Trophoblast cell (in vitro differentiated cells and primary cell): Measurements from ENCODE around the gene ANKRD55.
"Not testable (repeated sequence)": the region's sequence is repeated elsewhere in the genome, so short reads cannot be mapped to it uniquely, and the experiment has no call there.

Source experiments
- DNase-seq, 2 donors: peaks; one replicate each; pipeline ENCODE4 v3.0.0-alpha.2; 2016
- H2AFZ ChIP-seq: 2 replicates; pipeline ENCODE4 v1.6.1; 2013; ENCODE audit warnings: low read length, moderate library complexity, mild to moderate bottlenecking; ENCODE audit not compliant: insufficient read depth, poor library complexity
- H2AK5ac ChIP-seq: 2 replicates; pipeline ENCODE4 v1.6.1; 2013; ENCODE audit warnings: mild to moderate bottlenecking, low read length
- H2BK120ac ChIP-seq: 2 replicates; pipeline ENCODE4 v1.6.1; 2013; ENCODE audit warnings: low read length, mild to moderate bottlenecking, moderate library complexity; ENCODE audit not compliant: insufficient read depth, poor library complexity
- H2BK12ac ChIP-seq: 2 replicates; pipeline ENCODE4 v1.6.1; 2013; ENCODE audit warnings: mild to moderate bottlenecking, low read length, moderate library complexity
- H2BK5ac ChIP-seq: 2 replicates; pipeline ENCODE4 v1.6.1; 2013; ENCODE audit warnings: low read length, low read depth, moderate library complexity, mild to moderate bottlenecking; ENCODE audit not compliant: poor library complexity
- H3K14ac ChIP-seq: 2 replicates; pipeline ENCODE4 v1.6.1; 2013; ENCODE audit warnings: mild to moderate bottlenecking, low read length
- H3K18ac ChIP-seq: 2 replicates; pipeline ENCODE4 v1.6.1; 2013; ENCODE audit warnings: mild to moderate bottlenecking, low read length
- H3K23ac ChIP-seq: 2 replicates; pipeline ENCODE4 v1.6.1; 2013; ENCODE audit warnings: low read length
- H3K27ac ChIP-seq: 2 replicates; pipeline ENCODE4 v1.5.1; 2013; ENCODE audit warnings: low read depth, mild to moderate bottlenecking, inconsistent platforms, low read length, moderate library complexity
- H3K27me3 ChIP-seq: 2 replicates; pipeline ENCODE4 v1.6.1; 2013; ENCODE audit warnings: inconsistent platforms, mild to moderate bottlenecking, low read length, moderate library complexity; ENCODE audit not compliant: insufficient read depth
- H3K36me3 ChIP-seq, 2 experiments: 1 replicate in 1 of 2; 2 replicates in 1 of 2; pipeline ENCODE4 v1.6.1; 2013; ENCODE audit warnings: low read length in 2 of 2, mild to moderate bottlenecking in 2 of 2, moderate library complexity in 1 of 2; ENCODE audit not compliant: insufficient read depth in 2 of 2, control insufficient read depth in 1 of 2
- H3K4ac ChIP-seq: 2 replicates; pipeline ENCODE4 v1.6.1; 2013; ENCODE audit warnings: low read depth, mild to moderate bottlenecking, low read length, moderate library complexity
- H3K4me1 ChIP-seq, 2 experiments: 1 replicate in 1 of 2; 2 replicates in 1 of 2; pipeline ENCODE4 v1.6.1; 2013; ENCODE audit warnings: low read length in 2 of 2, mild to moderate bottlenecking in 2 of 2, moderate library complexity in 1 of 2; ENCODE audit not compliant: insufficient read depth in 2 of 2, control insufficient read depth in 1 of 2
- H3K4me2 ChIP-seq: 2 replicates; pipeline ENCODE4 v1.6.1; 2013; ENCODE audit warnings: inconsistent platforms, mild to moderate bottlenecking, low read length, moderate library complexity
- H3K4me3 ChIP-seq: 2 replicates; pipeline ENCODE4 v1.5.1; 2013; ENCODE audit warnings: mild to moderate bottlenecking, low read depth, low read length, inconsistent platforms
- H3K79me1 ChIP-seq: one replicate; pipeline ENCODE4 v1.6.1; 2013; ENCODE audit warnings: low read length
- H3K79me2 ChIP-seq: 2 replicates; pipeline ENCODE4 v1.6.1; 2013; ENCODE audit warnings: low read length, mild to moderate bottlenecking; ENCODE audit not compliant: control insufficient read depth, insufficient read depth, poor library complexity
- H3K9ac ChIP-seq: 2 replicates; pipeline ENCODE4 v1.6.1; 2013; ENCODE audit warnings: mild to moderate bottlenecking, low read length
- H3K9me3 ChIP-seq: 2 replicates; pipeline ENCODE4 v1.6.1; 2013; ENCODE audit warnings: low read depth, mild to moderate bottlenecking, control low read depth, inconsistent platforms, low read length; ENCODE audit not compliant: insufficient read depth
- H4K12ac ChIP-seq: 2 replicates; pipeline ENCODE4 v1.6.1; 2013; ENCODE audit warnings: low read depth, mild to moderate bottlenecking, low read length, moderate library complexity
- H4K8ac ChIP-seq: 2 replicates; pipeline ENCODE4 v1.6.1; 2013; ENCODE audit warnings: low read depth, mild to moderate bottlenecking, low read length, moderate library complexity
- H4K91ac ChIP-seq: one replicate; pipeline ENCODE4 v1.6.1; 2013; ENCODE audit warnings: low read depth, mild to moderate bottlenecking, low read length, moderate library complexity
- WGBS: extraction: QIAGEN DNeasy Blood & Tissue Kit; methylation state at CpG from one replicate; pipeline ENCODE4 v1.1.7; 2013; ENCODE audit warnings: missing lambda C conversion rate; ENCODE audit not compliant: insufficient read length, insufficient coverage; ENCODE audit errors: extremely low coverage; 5-methylcytosine and 5-hydroxymethylcytosine counted together

Gene ANKRD55

DNA sequence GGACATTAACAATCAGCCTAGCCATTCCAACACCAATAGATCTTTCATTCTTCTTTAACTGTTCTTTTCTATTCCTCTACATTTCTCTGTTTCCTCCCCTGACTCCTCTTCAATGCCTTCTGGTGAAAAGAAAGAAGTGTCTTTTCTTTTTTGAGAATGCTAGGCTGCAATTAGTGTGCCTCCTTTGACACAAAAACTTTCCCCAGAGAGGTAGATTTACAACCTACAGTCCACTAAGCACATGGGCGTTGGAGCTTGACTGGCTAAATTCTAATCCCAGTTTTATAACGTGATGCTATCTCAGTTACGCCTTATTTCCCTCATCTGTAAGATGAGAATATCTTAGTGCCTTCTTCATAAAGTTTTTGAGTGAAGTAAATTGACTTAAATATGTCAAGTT is 16.9 kb upstream of the ANKRD55 start:
- no peak overlapping the region for H4K8ac ChIP-seq
- H3K4me3 ChIP-seq: no peak overlapping the region
- H2BK5ac ChIP-seq: no peak overlapping the region
- no peak overlapping the region for H3K18ac ChIP-seq
- no CpG with 5 or more reads among the region's 3 CpGs for WGBS
- H2BK120ac ChIP-seq: no peak overlapping the region
- H3K36me3 ChIP-seq: no peaks in the 10 kb centered on the region
- no peak overlapping the region for H2AK5ac ChIP-seq
- no peak overlapping the region for H3K4me2 ChIP-seq
- H3K4me1 ChIP-seq: no peaks in the 10 kb centered on the region
- no peak overlapping the region for H3K9ac ChIP-seq
- H2AFZ ChIP-seq: no peak overlapping the region
- H3K79me2 ChIP-seq: no peaks in the 10 kb centered on the region
- no peak overlapping the region for H2BK12ac ChIP-seq
- no peak overlapping the region for H4K12ac ChIP-seq
- H3K23ac ChIP-seq: no peak overlapping the region
- no peak for DNase-seq
- peaks cover 3% of the 10 kb centered on the region for H3K9me3 ChIP-seq
- no peak overlapping the region for H4K91ac ChIP-seq
- no peak overlapping the region for H3K4ac ChIP-seq
- H3K14ac ChIP-seq: no peak overlapping the region
- no peak overlapping the region for H3K27ac ChIP-seq
- no peaks in the 10 kb centered on the region for H3K79me1 ChIP-seq
- no peaks in the 10 kb centered on the region for H3K27me3 ChIP-seq

DNA sequence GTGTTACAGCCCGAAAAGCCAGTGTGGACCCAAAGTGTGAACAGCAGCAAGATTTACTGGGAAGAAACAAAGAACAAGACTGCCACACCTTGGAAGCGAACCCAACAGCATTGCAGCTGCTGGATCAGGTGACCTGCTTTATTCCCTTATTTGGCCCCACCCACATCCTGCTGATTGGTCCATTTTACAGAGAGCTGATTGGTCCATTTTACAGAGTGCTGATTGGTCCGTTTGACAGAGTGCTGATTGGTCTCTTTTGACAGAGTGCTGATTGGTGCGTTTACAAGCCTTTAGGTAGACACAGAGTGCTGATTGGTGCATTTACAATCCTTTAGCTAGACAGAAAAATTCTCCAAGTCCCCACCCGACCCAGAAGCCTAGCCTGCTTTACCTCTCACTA is 16.0 kb upstream of the ANKRD55 start:
- H2BK120ac ChIP-seq, H3K4me2 ChIP-seq, H3K36me3 ChIP-seq, H4K91ac ChIP-seq, H2BK5ac ChIP-seq, H3K4me1 ChIP-seq, H3K18ac ChIP-seq, H2AK5ac ChIP-seq, H3K79me1 ChIP-seq, H3K9me3 ChIP-seq, H2AFZ ChIP-seq, H2BK12ac ChIP-seq, H3K27me3 ChIP-seq, H3K27ac ChIP-seq, H3K14ac ChIP-seq, H3K79me2 ChIP-seq, H4K8ac ChIP-seq, H3K23ac ChIP-seq, H4K12ac ChIP-seq, H3K4me3 ChIP-seq, H3K9ac ChIP-seq, H3K4ac ChIP-seq, DNase-seq: not testable (repeated sequence)
- no CpG with 5 or more reads among the region's 5 CpGs for WGBS

DNA sequence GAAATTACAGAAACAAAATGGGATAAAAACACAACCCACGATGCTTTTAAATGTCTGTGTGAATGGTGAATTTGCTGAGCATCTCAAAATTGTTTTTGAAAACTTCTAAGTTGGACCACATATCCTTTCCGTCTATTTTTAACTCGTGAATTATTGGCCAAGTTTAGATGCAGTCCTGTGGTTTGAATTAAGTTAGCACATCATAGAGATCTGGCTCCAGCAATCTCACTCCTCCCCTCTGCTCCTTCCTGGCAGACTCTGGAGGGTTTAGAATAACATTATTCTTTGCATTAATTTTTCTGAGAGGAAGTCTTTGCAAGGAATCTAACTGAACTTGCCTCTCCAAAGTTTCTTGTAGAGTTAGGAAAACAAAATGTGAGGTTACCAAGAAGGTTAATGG is 14.5 kb upstream of the ANKRD55 start:
- Histone ChIP-seq H3K27me3 (no peaks in the 10 kb centered on the region), H4K8ac (no peak overlapping the region), H3K14ac (no peak overlapping the region), H2BK120ac (no peak overlapping the region), H2BK12ac (no peak overlapping the region), H3K18ac (no peak overlapping the region), H3K4me3 (no peak overlapping the region), H3K4ac (no peak overlapping the region), H2AFZ (no peak overlapping the region), H3K4me1 (no peaks in the 10 kb centered on the region), H3K23ac (no peak overlapping the region), H2BK5ac (no peak overlapping the region), H3K79me2 (no peaks in the 10 kb centered on the region), H3K27ac (no peak overlapping the region), H3K36me3 (no peaks in the 10 kb centered on the region), H2AK5ac (no peak overlapping the region), H3K9me3 (peaks cover 5% of the 10 kb centered on the region), H3K9ac (no peak overlapping the region), H4K91ac (no peak overlapping the region), H3K79me1 (no peaks in the 10 kb centered on the region), H3K4me2 (no peak overlapping the region), H4K12ac (no peak overlapping the region)
- no peak for DNase-seq
- WGBS: no CpG with 5 or more reads among the region's 3 CpGs

DNA sequence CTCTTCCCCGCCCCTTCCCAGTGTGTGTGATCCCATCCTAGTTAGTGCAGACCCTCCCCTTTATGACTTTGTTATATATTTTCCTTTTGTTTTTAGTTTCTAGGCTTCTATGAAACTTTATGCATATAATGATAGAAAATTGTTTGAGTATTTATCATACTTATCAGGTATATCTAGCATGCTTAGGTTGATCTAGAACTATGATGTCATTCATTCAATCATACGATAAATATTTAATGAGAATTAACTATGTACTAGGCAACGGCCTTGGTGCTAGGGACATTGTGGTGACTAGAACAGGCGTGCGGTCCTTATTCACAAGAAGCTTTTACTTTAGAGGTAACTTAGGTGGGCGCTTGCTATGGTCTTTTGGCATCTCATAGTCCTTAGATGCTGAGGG is 13.6 kb upstream of the ANKRD55 start:
- Histone ChIP-seq H2AK5ac (no peak overlapping the region), H3K4me2 (no peak overlapping the region), H3K9me3 (peaks cover 7% of the 10 kb centered on the region), H3K27ac (no peak overlapping the region), H3K23ac (no peak overlapping the region), H4K91ac (no peak overlapping the region), H3K9ac (no peak overlapping the region), H3K14ac (no peak overlapping the region), H3K79me2 (no peaks in the 10 kb centered on the region), H3K79me1 (no peaks in the 10 kb centered on the region), H3K36me3 (no peaks in the 10 kb centered on the region), H3K18ac (no peak overlapping the region), H3K4ac (no peak overlapping the region), H2BK5ac (no peak overlapping the region), H2BK12ac (no peak overlapping the region), H3K4me3 (no peak overlapping the region), H2BK120ac (no peak overlapping the region), H4K8ac (no peak overlapping the region), H4K12ac (no peak overlapping the region), H3K4me1 (no peaks in the 10 kb centered on the region), H3K27me3 (no peaks in the 10 kb centered on the region), H2AFZ (no peak overlapping the region)
- no CpG with 5 or more reads among the region's 6 CpGs for WGBS
- no peak for DNase-seq
